Measurements from ENCODE around the gene SHQ1.
A peak's percentile ranks its signal among the peaks of the same experiment; 100 is the strongest.

DNA sequence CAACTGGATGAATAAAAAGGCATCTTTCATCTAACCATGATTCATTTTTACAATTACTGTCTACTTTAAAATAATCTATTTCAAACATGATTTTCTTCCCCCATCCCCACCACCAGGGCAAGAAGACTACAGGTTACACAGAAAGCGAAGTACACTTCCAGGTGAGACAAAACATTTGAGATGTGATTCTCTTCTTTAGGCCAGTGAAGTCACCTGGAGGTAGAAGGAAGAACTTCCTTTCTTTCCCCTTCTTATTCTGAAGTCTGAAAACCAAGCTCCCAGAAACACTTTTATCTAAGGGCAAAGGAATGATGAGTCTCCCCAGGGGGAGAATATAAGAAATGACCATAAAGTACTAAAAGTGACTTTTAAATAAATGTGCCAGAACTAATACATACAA is 36.7 kb downstream of the SHQ1 start:
- TF ChIP-seq, protein P1, sequence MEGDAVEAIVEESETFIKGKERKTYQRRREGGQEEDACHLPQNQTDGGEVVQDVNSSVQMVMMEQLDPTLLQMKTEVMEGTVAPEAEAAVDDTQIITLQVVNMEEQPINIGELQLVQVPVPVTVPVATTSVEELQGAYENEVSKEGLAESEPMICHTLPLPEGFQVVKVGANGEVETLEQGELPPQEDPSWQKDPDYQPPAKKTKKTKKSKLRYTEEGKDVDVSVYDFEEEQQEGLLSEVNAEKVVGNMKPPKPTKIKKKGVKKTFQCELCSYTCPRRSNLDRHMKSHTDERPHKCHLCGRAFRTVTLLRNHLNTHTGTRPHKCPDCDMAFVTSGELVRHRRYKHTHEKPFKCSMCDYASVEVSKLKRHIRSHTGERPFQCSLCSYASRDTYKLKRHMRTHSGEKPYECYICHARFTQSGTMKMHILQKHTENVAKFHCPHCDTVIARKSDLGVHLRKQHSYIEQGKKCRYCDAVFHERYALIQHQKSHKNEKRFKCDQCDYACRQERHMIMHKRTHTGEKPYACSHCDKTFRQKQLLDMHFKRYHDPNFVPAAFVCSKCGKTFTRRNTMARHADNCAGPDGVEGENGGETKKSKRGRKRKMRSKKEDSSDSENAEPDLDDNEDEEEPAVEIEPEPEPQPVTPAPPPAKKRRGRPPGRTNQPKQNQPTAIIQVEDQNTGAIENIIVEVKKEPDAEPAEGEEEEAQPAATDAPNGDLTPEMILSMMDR (conservative IDR thresholded peaks at IDR 0.05) = 0 out of 2 replicates have a peak, but pooled peaks have one; percentile 14
- no peak for TF ChIP-seq EZH2 (IDR thresholded peaks at IDR 0.05; ENCODE audit: low read depth)
